HCT116 (cell line): ENCODE measurements around the gene RPLP2.

ENCODE experiments used
- CEBPB ChIP-seq: IDR thresholded peaks from 2 replicates; pipeline ENCODE4 v1.6.1; 2012; ENCODE audit warnings: low read depth
- CTCF ChIP-seq, 3 experiments: fragments of 200-600 bp in 1 of 3; sonication (generic) in 1 of 3; IDR thresholded peaks in 2 of 3; conservative IDR thresholded peaks in 1 of 3; 2 replicates each; pipeline ENCODE4 v1.5.1; 2012 to 2017; ENCODE audit warnings: low read depth in 2 of 3, low read length in 2 of 3, antibody characterized with exemption in 1 of 3, borderline replicate concordance in 1 of 3, control low read depth in 1 of 3, mild to moderate bottlenecking in 1 of 3, mixed read lengths in 1 of 3, mixed run types in 1 of 3, moderate library complexity in 1 of 3; ENCODE audit not compliant: insufficient read depth in 1 of 3
- EGR1 ChIP-seq: IDR thresholded peaks from 2 replicates; pipeline ENCODE4 v1.6.1; 2012; ENCODE audit warnings: low read depth
- EZH2 ChIP-seq: fragments of 200-600 bp; sonication (generic); IDR thresholded peaks from 2 replicates; pipeline ENCODE4 v1.6.1; 2017; ENCODE audit warnings: antibody characterized with exemption, mixed run types
- EZH2phosphoT487 ChIP-seq: fragments of 200-600 bp; IDR thresholded peaks from 2 replicates; pipeline ENCODE4 v1.6.1; 2018; ENCODE audit warnings: antibody characterized with exemption, borderline replicate concordance
- POLR2A ChIP-seq: IDR thresholded peaks from 2 replicates; pipeline ENCODE4 v1.7.0; 2011; ENCODE audit warnings: borderline replicate concordance; ENCODE audit not compliant: insufficient read depth, insufficient read length; ENCODE audit errors: extremely low read depth
- POLR2AphosphoS5 ChIP-seq: IDR thresholded peaks from 2 replicates; pipeline ENCODE4 v1.6.1; 2011; ENCODE audit warnings: mild to moderate bottlenecking, low read depth, low read length, moderate library complexity
- RAD21 ChIP-seq: IDR thresholded peaks from 2 replicates; pipeline ENCODE4 v1.6.1; 2012; ENCODE audit warnings: low read depth, mild to moderate bottlenecking
- REST ChIP-seq: IDR thresholded peaks from 2 replicates; pipeline ENCODE4 v1.6.1; 2012; ENCODE audit warnings: low read depth
- SRF ChIP-seq: IDR thresholded peaks from 2 replicates; pipeline ENCODE4 v1.6.1; 2012; ENCODE audit warnings: low read depth
- TCF7L2 ChIP-seq: IDR thresholded peaks from 2 replicates; pipeline ENCODE4 v1.7.0; 2011; ENCODE audit warnings: borderline replicate concordance, inconsistent platforms; ENCODE audit not compliant: insufficient read depth, insufficient read length; ENCODE audit errors: extremely low read depth
- YY1 ChIP-seq: IDR thresholded peaks from 2 replicates; pipeline ENCODE4 v1.6.1; 2011; ENCODE audit warnings: low read length, low read depth, moderate library complexity, mild to moderate bottlenecking; ENCODE audit not compliant: insufficient replicate concordance; ENCODE audit errors: extremely low read depth

GRCh38 chr11:776263-776560 lies 33.6 kb upstream of the RPLP2 start:
- TF ChIP-seq CTCF (IDR thresholded peaks at IDR 0.05 in 2 of 3, conservative IDR thresholded peaks at IDR 0.05 in 1 of 3; ENCODE audit: borderline replicate concordance in 1 of 3, insufficient read depth in 1 of 3, low read depth in 2 of 3, low read length in 2 of 3) = no peak
- TF ChIP-seq YY1 = no peak
- TF ChIP-seq TCF7L2 = no peak
- TF ChIP-seq EGR1 = no peak
- TF ChIP-seq RAD21 = no peak
- TF ChIP-seq SRF = no peak
- no peak for TF ChIP-seq EZH2
- no peak for TF ChIP-seq EZH2phosphoT487
- TF ChIP-seq CEBPB = no peak
- TF ChIP-seq REST = no peak
- TF ChIP-seq POLR2AphosphoS5 = no peak
- TF ChIP-seq POLR2A = no peak
